ENCODE data around the gene SNORC.
"Not testable (repeated sequence)": the region's sequence is repeated elsewhere in the genome, so short reads cannot be mapped to it uniquely, and the experiment has no call there.

The SNORC gene

DNA sequence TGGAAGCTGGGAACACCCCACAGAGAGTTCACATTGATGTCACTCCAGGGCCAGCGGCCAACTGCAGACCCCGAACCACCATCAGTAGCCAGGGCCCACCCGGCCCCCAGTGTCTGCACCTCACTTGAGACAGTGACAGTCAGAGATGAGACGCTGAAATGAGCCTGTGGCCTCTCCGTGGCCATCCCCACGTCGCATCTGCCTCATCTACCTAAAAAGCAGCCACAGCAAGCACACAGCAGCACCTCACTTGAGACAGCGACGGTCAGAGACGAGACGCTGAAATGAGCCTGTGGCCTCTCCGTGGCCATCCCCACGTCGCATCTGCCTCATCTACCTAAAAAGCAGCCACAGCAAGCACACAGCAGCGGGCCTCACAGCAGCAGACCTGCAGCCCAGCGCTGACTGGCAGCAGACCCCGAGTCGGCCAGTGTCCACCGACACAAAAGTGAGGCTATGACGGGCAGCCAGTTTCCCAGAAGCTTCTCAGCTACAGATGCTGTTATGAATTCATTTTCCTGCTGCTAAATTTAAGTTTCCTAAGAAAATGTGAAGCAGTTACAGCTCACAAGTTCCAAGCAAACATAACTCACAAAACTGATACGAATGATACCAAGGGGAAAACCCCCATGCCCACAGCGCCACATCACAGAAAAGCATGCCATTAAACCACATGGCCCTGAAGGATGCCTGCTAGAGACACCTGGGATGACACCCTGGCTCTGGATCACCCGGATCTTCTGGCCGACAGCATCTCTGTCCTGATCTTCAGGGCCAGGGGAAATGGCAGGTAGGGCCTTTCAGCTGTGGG lies 27.7 kb downstream of the SNORC start:
- DNase-seq, result no peak

DNA sequence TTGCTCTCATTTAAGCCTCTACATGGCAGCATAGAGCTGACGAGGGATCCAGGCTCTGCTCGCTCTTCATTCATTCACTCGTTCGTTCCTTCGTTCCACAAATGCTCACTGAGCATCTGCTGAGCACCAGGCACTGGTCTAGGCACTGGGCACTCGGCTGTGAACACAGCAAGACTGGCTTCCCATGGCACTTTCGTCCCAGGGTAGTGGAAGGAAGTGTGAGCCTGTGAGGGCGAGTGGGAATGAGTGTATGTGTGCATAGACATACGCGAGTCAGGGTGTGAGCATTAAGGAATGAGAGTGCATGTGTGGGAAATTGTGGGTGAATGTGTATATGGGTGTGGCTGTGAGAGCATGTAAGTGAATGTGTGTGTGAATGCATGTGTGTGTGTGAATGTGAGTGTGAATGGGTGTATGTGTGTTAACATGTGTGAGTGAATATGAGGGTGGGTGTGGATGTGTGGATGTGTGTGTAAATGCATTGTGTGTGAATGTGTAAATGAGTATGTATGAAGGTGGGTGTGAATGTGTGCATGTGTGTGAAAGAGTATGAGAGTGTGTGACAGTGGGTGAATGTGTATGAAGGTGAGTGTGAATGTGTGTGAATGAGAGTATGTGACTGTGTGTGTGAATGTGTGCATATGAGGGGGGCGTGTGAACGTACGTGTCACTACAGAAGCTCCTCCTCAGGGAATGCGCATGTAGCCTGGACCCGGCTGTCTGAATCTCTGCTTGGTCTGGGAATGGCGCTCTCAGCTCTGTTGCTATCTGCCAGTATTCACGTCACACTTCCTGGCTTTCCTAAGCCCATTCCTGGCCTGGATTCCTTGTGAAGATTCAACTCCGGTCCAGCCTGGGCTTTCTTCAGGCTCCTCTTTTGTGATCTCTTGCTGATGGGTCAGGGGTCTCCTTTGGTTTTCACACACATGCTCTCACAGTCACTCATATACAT lies 28.8 kb downstream of the SNORC start:
- DNase-seq, result no peak

- DNase-seq, result no peak
Measured at GRCh38 chr2:232900811-232901735, 31.0 kb downstream of the SNORC start.

GRCh38 chr2:232901736-232902578 lies 31.9 kb downstream of the SNORC start:
- no peak for DNase-seq

DNA sequence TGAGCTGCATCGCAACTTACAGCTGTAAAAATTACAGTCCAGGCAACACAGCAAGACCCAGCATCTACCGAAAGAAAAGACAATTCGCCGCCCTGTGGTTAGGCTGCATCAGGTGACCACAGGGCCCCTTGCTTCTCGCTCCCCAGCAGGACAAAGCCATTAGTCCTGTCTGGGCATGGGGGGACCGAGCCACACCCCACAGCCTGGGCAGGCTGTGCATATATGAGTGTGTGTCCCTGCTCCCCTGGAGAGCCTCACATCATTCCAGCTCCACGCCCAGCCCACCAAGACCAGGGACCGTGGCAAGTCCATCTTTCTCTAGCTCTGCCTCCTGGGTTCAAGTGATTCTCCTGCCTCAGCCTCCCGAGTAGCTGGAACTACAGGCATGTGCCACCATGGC lies 33.9 kb downstream of the SNORC start:
- no peak for DNase-seq

DNA sequence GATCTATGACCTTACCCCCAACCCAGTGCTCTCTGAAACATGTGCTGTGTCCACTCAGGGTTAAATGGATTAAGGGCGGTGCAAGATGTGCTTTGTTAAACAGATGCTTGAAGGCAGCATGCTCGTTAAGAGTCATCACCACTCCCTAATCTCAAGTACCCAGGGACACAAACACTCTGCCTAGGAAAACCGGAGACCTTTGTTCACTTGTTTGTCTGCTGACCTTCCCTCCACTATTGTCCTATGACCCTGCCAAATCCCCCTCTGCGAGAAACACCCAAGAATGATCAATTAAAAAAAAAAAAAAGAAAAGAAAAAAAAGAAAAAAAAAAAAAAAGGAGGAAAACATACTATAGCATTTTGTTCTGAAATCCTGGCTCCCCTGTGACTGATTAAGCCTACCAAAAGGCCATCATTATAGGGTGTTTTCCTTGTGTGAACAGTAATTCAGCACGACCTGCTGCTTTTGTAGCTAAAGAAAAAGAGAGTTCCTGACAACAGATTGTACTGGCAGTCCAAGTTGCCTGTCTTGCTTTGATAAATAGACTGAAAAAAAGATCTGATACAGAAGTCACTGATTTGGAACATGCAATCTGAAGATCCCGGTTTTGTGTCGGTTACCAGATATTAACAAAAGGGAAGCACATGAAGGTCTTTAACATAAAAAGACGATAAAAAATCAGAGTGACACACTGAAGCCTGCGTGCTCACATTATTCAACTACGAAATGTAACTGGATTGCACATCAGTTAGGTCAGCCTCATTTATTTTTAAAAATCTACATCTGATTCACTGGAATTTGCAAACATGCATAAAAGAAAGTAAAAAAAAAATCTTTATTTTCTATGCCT lies 37.0 kb downstream of the SNORC start:
- DNase-seq, result not testable (repeated sequence)

DNA sequence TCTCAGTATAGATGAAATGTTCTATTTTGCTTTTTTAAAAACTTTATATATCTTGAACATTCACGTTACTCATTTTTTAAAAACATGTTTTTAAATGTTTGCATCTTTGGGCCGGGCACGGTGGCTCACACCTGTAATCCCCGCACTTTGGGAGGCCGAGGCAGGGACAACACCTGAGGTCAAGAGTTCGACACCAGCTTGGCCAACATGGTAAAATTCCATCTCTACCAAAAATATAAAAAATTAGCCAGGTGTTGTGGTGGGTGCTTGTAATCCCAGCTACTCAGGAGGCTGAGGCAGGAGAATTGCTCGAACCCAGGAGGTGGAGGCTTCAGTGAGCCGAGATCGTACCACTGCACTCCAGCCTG lies 37.6 kb downstream of the SNORC start:
- not testable (repeated sequence) for DNase-seq

- DNase-seq, result no peak
Measured at GRCh38 chr2:232908695-232909094, 38.6 kb downstream of the SNORC start.

DNA sequence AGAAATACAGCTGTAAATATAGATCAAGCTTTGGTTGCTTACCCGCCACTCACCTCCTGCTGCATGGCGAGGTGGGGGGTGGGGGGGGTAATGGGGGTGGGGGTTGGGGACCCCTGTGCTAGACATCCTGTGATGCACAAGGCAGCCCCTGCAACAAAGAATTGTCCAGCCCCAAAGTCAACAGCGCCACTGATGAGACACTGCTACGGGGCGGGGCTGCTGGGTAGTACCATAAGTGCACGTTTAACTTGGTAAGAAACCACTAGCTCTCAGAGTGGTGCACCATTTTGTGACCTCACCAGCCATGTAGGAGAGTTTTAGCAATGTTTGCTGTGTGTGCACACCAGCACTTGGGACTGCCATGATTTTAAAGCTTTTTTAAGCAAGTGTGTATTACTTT lies 40.3 kb downstream of the SNORC start:
- DNase-seq, result no peak

DNA sequence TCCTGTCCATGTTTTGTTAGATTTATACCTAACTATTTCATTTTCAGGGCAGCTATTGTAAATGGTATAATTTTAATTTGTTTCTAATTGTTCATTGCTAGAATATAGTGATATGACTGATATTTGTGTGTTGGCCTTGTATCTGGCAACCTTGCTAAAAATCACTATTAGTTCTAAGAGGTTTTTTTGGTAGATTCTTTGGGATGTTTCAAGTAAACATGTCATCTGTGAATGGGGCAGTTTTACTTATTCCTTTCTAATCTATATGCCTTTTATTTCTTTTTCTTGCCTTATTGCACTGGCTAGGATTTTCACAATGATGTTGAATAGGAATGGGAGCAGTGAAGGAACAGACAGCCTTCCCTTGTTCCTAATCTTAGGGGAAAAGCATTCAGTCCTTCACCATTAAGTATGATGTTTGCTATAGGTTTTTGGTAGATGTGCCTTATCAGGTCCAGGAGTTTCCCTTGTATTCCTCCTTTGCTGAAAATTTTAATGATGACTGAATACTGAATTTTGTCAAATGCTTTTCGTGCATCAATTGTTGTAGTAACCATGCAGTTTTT lies 41.7 kb downstream of the SNORC start:
- DNase-seq, result no peak

- DNase-seq, result no peak
Measured at GRCh38 chr2:232913903-232914302, 43.8 kb downstream of the SNORC start.

DNA sequence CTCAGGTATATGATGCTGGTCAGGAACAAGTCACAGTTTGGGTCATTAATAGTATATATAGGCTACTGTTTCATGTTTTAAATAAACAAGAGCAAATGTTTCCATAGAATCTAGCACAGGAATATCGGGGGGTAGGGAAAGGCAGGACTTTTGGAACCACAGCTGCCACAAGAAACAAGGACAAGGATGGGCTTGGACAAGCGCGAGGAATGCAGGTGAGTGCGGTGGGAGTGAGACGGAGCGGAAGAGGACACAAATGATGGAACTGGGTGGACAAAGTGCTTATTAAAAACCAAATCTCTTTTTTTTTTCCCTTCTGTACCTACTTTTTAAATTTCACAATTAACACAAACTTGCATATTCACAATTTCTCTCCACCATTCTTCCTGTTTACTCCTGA lies 49.1 kb downstream of the SNORC start:
- DNase-seq, result no peak

DNA sequence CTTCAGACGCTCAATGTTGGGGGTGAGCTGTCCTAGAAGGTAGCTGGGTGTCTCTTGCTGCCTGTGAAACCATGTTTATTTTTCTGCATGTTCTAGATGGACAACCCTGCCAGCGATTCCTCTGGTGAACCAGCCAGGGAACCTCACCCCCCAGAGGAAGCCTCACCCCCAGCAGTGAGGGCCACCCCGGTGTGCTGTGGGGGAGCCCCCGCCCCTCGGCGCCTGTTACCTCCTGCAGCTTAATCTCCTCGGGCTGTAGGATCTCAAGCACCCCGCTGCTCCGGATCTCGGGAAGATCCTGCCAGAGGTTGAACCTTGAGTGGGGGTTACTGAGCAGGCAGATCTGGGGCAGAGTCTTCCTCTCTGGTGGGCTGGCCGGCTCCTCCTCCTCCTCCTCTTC lies 50.0 kb downstream of the SNORC start:
- no peak for DNase-seq

DNA sequence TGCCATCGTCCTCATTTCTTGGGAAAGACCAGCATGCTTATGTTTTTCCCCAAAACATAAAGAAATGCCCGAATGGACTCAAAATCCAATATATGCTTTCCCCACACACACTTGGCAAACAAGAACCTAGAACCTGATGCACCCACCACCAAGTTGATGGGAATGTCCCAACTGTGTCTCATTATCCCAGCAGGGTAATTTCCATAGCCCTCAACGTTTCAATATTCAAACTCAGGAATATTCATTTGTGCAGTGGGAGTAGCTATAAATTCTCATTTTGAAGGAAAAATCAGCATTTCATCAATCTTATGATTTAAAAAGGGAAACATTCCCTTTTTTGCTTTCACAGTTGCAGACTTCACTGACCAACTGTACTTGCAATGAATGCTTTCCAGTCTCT lies 50.7 kb downstream of the SNORC start:
- DNase-seq, result no peak

- DNase-seq, result no peak
Measured at GRCh38 chr2:232924433-232924832, 54.4 kb downstream of the SNORC start.

- no peak for DNase-seq
Measured at GRCh38 chr2:232925153-232925820, 55.2 kb downstream of the SNORC start.

DNA sequence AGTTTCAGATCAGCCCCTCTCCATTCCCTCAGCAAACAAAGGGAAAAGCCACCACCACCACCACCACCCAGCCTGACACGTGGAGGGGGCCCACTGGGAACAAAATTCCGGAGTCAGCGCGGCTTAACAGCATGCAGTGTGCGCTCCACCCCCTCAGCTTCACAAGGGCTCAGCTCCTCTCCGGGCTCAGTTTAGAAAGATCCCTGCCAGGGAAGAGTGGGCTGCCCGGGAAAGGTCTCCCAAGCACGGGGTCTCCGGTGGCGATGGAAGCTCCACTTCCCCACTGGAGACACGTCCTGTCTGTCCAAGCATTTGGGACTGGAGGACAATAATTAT lies 55.7 kb downstream of the SNORC start:
- no peak for DNase-seq

DNA sequence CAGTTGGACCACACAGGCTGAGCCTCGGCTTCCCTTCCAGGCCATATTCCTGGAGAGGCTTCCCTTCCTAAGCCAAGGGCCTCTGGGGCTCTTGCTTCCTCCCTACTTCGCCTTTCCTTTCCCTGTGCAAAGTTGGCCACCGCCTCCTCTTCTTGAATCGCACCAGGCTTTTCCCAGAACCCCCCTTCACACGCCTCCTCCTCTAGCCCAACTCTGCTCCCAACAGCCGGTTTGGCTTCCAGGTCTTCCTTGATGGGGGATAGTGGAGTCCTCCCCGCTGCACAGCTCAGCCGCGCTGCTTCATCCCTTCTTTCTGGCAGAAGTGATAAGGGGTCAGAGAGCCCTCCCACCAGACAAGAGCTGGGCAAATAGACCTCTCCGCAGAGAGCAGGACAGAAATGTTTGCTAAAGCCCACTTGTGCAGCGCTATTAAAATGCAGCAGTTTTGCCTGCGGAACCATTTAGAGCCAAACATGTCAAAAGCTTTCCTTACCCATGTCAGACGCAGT lies 56.4 kb downstream of the SNORC start:
- DNase-seq, result no peak

GRCh38 chr2:232927032-232927792 lies 57.1 kb downstream of the SNORC start:
- no peak for DNase-seq
